Activated T-helper 1 cell treated with anti-CD3 and anti-CD28 coated beads, Interleukin-2, amount 50 U/mL, for 16 hours (primary cell): Measurements from ENCODE around the gene GRHL3.

Experiments used
- DNase-seq, 2 donors: peaks; one replicate each; pipeline ENCODE4 v3.0.0-alpha.2; 2020; ENCODE audit warnings: low read depth in 1 of 2, low spot score in 1 of 2

Gene GRHL3

GRCh38 chr1:24340770-24341169 is 21.6 kb downstream of the GRHL3 start:
- no peak for DNase-seq

- no peak for DNase-seq
These were observed 22.1 kb downstream of the GRHL3 start for GRCh38 chr1:24341260-24341659.

- DNase-seq: no peak
These were observed 24.4 kb downstream of the GRHL3 start for GRCh38 chr1:24343412-24344089.

GRCh38 chr1:24344090-24344742 is 25.1 kb downstream of the GRHL3 start:
- DNase-seq: no peak

- DNase-seq: no peak
These were observed 26.2 kb downstream of the GRHL3 start for GRCh38 chr1:24345334-24345733.

- no peak for DNase-seq
These were observed 28.2 kb downstream of the GRHL3 start for GRCh38 chr1:24347159-24347934.

- no peak for DNase-seq
These were observed 29.0 kb downstream of the GRHL3 start for GRCh38 chr1:24348196-24348595.

- DNase-seq: no peak
These were observed 30.7 kb downstream of the GRHL3 start for GRCh38 chr1:24349891-24350290.

- no peak for DNase-seq
These were observed 32.1 kb downstream of the GRHL3 start for GRCh38 chr1:24351247-24351646.

- peak in 1 of 2 donors; percentile 15 for DNase-seq
These were observed 32.9 kb downstream of the GRHL3 start for GRCh38 chr1:24351918-24352627.

GRCh38 chr1:24353292-24353891 is 34.2 kb downstream of the GRHL3 start:
- DNase-seq: no peak

GRCh38 chr1:24355466-24355865 is 36.3 kb downstream of the GRHL3 start:
- no peak for DNase-seq

GRCh38 chr1:24357038-24357437 is 37.9 kb downstream of the GRHL3 start:
- DNase-seq: no peak

- DNase-seq: no peak
These were observed 41.5 kb downstream of the GRHL3 start for GRCh38 chr1:24360681-24361080.

- no peak for DNase-seq
These were observed 42.7 kb downstream of the GRHL3 start for GRCh38 chr1:24361811-24362210.

- no peak for DNase-seq
These were observed 43.2 kb downstream of the GRHL3 start for GRCh38 chr1:24362396-24362795.

- no peak for DNase-seq
These were observed 43.9 kb downstream of the GRHL3 start for GRCh38 chr1:24362982-24363614.

- DNase-seq: no peak
These were observed 44.8 kb downstream of the GRHL3 start for GRCh38 chr1:24363994-24364393.

- no peak for DNase-seq
These were observed 45.4 kb downstream of the GRHL3 start for GRCh38 chr1:24364605-24364974.

- no peak for DNase-seq
These were observed 46.0 kb downstream of the GRHL3 start for GRCh38 chr1:24364975-24365678.
